ENCODE data around the gene KRTAP5-2. TPM values are rescaled to one million over a fixed set of nuclear protein-coding genes. Genes with fewer than 3 reads are reported as not detected.

KRTAP5-2 gene
- total RNA-seq, 3 donors from 2014 or later, result not detected

GRCh38 chr11:1565173-1565903 is 32.8 kb downstream of the KRTAP5-2 start:
- no peak for TF ChIP-seq POLR2A (IDR thresholded peaks at IDR 0.05)
- no peak for TF ChIP-seq CTCF (IDR thresholded peaks at IDR 0.05)
- TF ChIP-seq POLR2AphosphoS5 (IDR thresholded peaks at IDR 0.05), result no peak
- intact Hi-C loops (cut with DNase I; ENCODE audit: low total_unique reads), result no loop called here
- Histone ChIP-seq H3K4me3 (no peak overlapping the region), H3K36me3 (no peaks in the 10 kb centered on the region), H3K4me1 (no peaks in the 10 kb centered on the region), H3K27me3 (no peaks in the 10 kb centered on the region), H3K9me3 (no peaks in the 10 kb centered on the region), H3K27ac (no peak overlapping the region)
- DNase-seq (ENCODE audit: low spot score in 2 of 2), result no peak

- intact Hi-C loops (cut with DNase I; ENCODE audit: low total_unique reads), result no loop called here
- Histone ChIP-seq H3K4me1 (no peaks in the 10 kb centered on the region), H3K4me3 (no peak overlapping the region), H3K27ac (no peak overlapping the region), H3K36me3 (no peaks in the 10 kb centered on the region), H3K9me3 (no peaks in the 10 kb centered on the region), H3K27me3 (no peaks in the 10 kb centered on the region)
- DNase-seq (ENCODE audit: low spot score in 2 of 2), result no peak
- TF ChIP-seq POLR2A (IDR thresholded peaks at IDR 0.05), result no peak
- TF ChIP-seq POLR2AphosphoS5 (IDR thresholded peaks at IDR 0.05), result peak in 1 of 3 donors; percentile 11
- no peak for TF ChIP-seq CTCF (IDR thresholded peaks at IDR 0.05)
Measured at GRCh38 chr11:1564535-1565172, 33.4 kb downstream of the KRTAP5-2 start.

- no peak for DNase-seq (ENCODE audit: low spot score in 2 of 2)
- Histone ChIP-seq H3K36me3 (no peaks in the 10 kb centered on the region), H3K4me3 (no peak overlapping the region), H3K9me3 (no peaks in the 10 kb centered on the region), H3K27ac (no peak overlapping the region), H3K27me3 (no peaks in the 10 kb centered on the region), H3K4me1 (peaks cover under 1 to 6% of the 10 kb centered on the region in 2 donors)
- TF ChIP-seq CTCF (IDR thresholded peaks at IDR 0.05) (no peak), POLR2A (IDR thresholded peaks at IDR 0.05) (no peak), POLR2AphosphoS5 (IDR thresholded peaks at IDR 0.05) (no peak)
- intact Hi-C loops (cut with DNase I; ENCODE audit: low total_unique reads), result no loop called here
Measured at GRCh38 chr11:1563697-1564534, 34.2 kb downstream of the KRTAP5-2 start.

- DNase-seq (ENCODE audit: low spot score in 2 of 2), result no peak
- Histone ChIP-seq H3K4me3 (no peak overlapping the region), H3K4me1 (peaks cover 8 to 13% of the 10 kb centered on the region in 2 donors), H3K36me3 (no peaks in the 10 kb centered on the region), H3K27ac (no peak overlapping the region), H3K9me3 (no peaks in the 10 kb centered on the region), H3K27me3 (no peaks in the 10 kb centered on the region)
- TF ChIP-seq CTCF (IDR thresholded peaks at IDR 0.05) (no peak), POLR2A (IDR thresholded peaks at IDR 0.05) (no peak), POLR2AphosphoS5 (IDR thresholded peaks at IDR 0.05) (no peak)
- intact Hi-C loops (cut with DNase I; ENCODE audit: low total_unique reads), result no loop called here
Measured at GRCh38 chr11:1563149-1563638, 34.9 kb downstream of the KRTAP5-2 start.

Measured in breast epithelium (tissue), 4 donors.